ENCODE data around the gene AGFG2. TPM values are rescaled to one million over a fixed set of nuclear protein-coding genes. Genes with fewer than 3 reads are reported as not detected.

Gene AGFG2
- total and polyA plus RNA-seq, 10 of the 15 experiments (the other 5 are each of a cell fraction or from before 2014, with no cell fraction given), result 0.90 to 71.5 (median 25.4) TPM

- Histone ChIP-seq H2AFZ (ENCODE audit: control insufficient read depth, low read depth, low read length) (no peak overlapping the region), H3K36me3 (ENCODE audit: control insufficient read depth in 2 of 2, insufficient read depth in 2 of 2, low read length in 1 of 2) (no peaks in the 10 kb centered on the region), H3K27ac (ENCODE audit: control insufficient read depth, insufficient read depth) (no peak overlapping the region), H3K4me2 (ENCODE audit: control insufficient read depth, insufficient read depth) (no peak overlapping the region), H3K9ac (ENCODE audit: control insufficient read depth, insufficient read depth, low read length) (no peak overlapping the region), H4K20me1 (ENCODE audit: control insufficient read depth, insufficient read depth) (no peaks in the 10 kb centered on the region), H3K9me3 (replicated peaks; ENCODE audit: control insufficient read depth, insufficient read depth, low read length) (no peaks in the 10 kb centered on the region), H3K4me3 (no peak overlapping the region), H3K4me1 (ENCODE audit: control insufficient read depth, insufficient read depth, low read length) (peaks cover 4% of the 10 kb centered on the region), H3K27me3 (replicated peaks in 1 of 2; ENCODE audit: control insufficient read depth in 2 of 2, insufficient read depth in 2 of 2, low read length in 1 of 2) (no peaks in the 10 kb centered on the region), H3K79me2 (ENCODE audit: control insufficient read depth, insufficient read depth, low read length) (no peaks in the 10 kb centered on the region)
- ATAC-seq (no peak), DNase-seq (ENCODE audit: low read depth, low spot score) (no peak), FAIRE-seq (no peak)
- intact Hi-C loops (cut with micrococcal nuclease; ENCODE audit: unreplicated experiment) (no loop called here), in situ Hi-C loops (cut with MboI) (no loop called here)
- no TSS peak for BruUV-seq (replicated peaks)
- ChIA-PET POLR2A (interaction anchor here (0.6 kb wide), 1 partner anchor 10 kb away, joined by 3 read pairs; the partner anchor contains the start of gene PCOLCE), CTCF (interaction anchor here (11.6 kb wide), 1 partner anchor 28 kb away, joined by 190 read pairs; no protein-coding TSS in a partner anchor), SMC1A (ENCODE audit: uncharacterized antibody, unreplicated experiment) (no interaction called here), RAD21 (ENCODE audit: unreplicated experiment) (no interaction called here)
- 63% methylated on average over 17 of the region's 17 CpGs for WGBS (ENCODE audit: insufficient coverage, insufficient replicate concordance, low lambda C conversion rate, missing lambda C conversion rate)
- TF ChIP-seq CBX3 (IDR thresholded peaks at IDR 0.05; ENCODE audit: borderline replicate concordance, low read depth), result no peak
- TF ChIP-seq MEF2A (IDR thresholded peaks at IDR 0.05; ENCODE audit: insufficient read depth, low read depth, low read length), result no peak
- TF ChIP-seq POLR2AphosphoS5 (IDR thresholded peaks at IDR 0.05; ENCODE audit: low read length), result no peak
- TF ChIP-seq GATAD2B (conservative IDR thresholded peaks at IDR 0.05; ENCODE audit: low read depth), result no peak
- TF ChIP-seq IRF5 (IDR thresholded peaks at IDR 0.05; ENCODE audit: borderline replicate concordance), result no peak
Measured at GRCh38 chr7:100591596-100591995, 52.6 kb downstream of the AGFG2 start.

GRCh38 chr7:100595188-100595587, 56.2 kb downstream of the AGFG2 start:
- POLR2A ChIA-PET, result interaction anchor here (0.6 to 2.4 kb wide), 3 partner anchors 9 to 1718 kb away, joined by 3 to 8 read pairs (median 3); partner anchors contain the start of genes FBXO24 and LRCH4
- in situ Hi-C loops (cut with MboI), result no loop called here
- Histone ChIP-seq H2AFZ (ENCODE audit: control insufficient read depth, low read depth, low read length) (no peak overlapping the region), H3K27ac (ENCODE audit: control insufficient read depth, insufficient read depth) (no peak overlapping the region), H4K20me1 (ENCODE audit: control insufficient read depth, insufficient read depth) (no peaks in the 10 kb centered on the region), H3K27me3 (replicated peaks in 1 of 2; ENCODE audit: control insufficient read depth in 2 of 2, insufficient read depth in 2 of 2, low read length in 1 of 2) (peaks cover 0 to 2% of the 10 kb centered on the region in 2 experiments; a peak in 1 of 4 replicates), H3K4me3 (no peak overlapping the region), H3K9ac (ENCODE audit: control insufficient read depth, insufficient read depth, low read length) (no peak overlapping the region), H3K36me3 (ENCODE audit: control insufficient read depth in 2 of 2, insufficient read depth in 2 of 2, low read length in 1 of 2) (no peaks in the 10 kb centered on the region), H3K4me1 (ENCODE audit: control insufficient read depth, insufficient read depth, low read length) (no peaks in the 10 kb centered on the region), H3K4me2 (ENCODE audit: control insufficient read depth, insufficient read depth) (no peak overlapping the region), H3K9me3 (replicated peaks; ENCODE audit: control insufficient read depth, insufficient read depth, low read length) (no peaks in the 10 kb centered on the region), H3K79me2 (ENCODE audit: control insufficient read depth, insufficient read depth, low read length) (no peaks in the 10 kb centered on the region)
- SMC1A ChIA-PET (ENCODE audit: uncharacterized antibody, unreplicated experiment), result no interaction called here
- DNase-seq (ENCODE audit: low read depth, low spot score), result no peak
- no peak for ATAC-seq
- RAD21 ChIA-PET (ENCODE audit: unreplicated experiment), result no interaction called here
- 71% methylated on average over 7 of the region's 7 CpGs for WGBS (ENCODE audit: insufficient coverage, insufficient replicate concordance, low lambda C conversion rate, missing lambda C conversion rate)
- intact Hi-C loops (cut with micrococcal nuclease; ENCODE audit: unreplicated experiment), result no loop called here
- FAIRE-seq, result no peak
- BruUV-seq (replicated peaks), result no TSS peak
- CTCF ChIA-PET, result interaction anchor here (0.6 to 1.1 kb wide), 2 partner anchors 40 to 98 kb away, joined by 3 read pairs; no protein-coding TSS in a partner anchor
- no peak for TF ChIP-seq KAT2A (conservative IDR thresholded peaks at IDR 0.05; ENCODE audit: control insufficient read depth, low read depth, low read length)
- no peak for TF ChIP-seq FOXK2 (IDR thresholded peaks at IDR 0.05)
- no peak for TF ChIP-seq CREB1 (IDR thresholded peaks at IDR 0.05; ENCODE audit: low read depth)
- TF ChIP-seq BACH1 (IDR thresholded peaks at IDR 0.05; ENCODE audit: borderline replicate concordance), result no peak
- no peak for TF ChIP-seq POLR2A (IDR thresholded peaks at IDR 0.05; ENCODE audit: low read depth, low read length)
- TF ChIP-seq EGR1 (IDR thresholded peaks at IDR 0.05; ENCODE audit: borderline replicate concordance in 1 of 2, low read depth in 2 of 2, low read length in 2 of 2), result no peak
- TF ChIP-seq PRDM15 (CRISPR knock-in tag; IDR thresholded peaks at IDR 0.05), result no peak
- no peak for TF ChIP-seq POLR2AphosphoS2 (IDR thresholded peaks at IDR 0.05; ENCODE audit: low read depth, low read length)
- TF ChIP-seq SPI1 (IDR thresholded peaks at IDR 0.05; ENCODE audit: borderline replicate concordance, insufficient read depth, low read depth, low read length), result no peak

Measured in GM12878 (cell line).